Endodermal cell (in vitro differentiated cells): ENCODE data around the gene SVOPL. TPM values are rescaled to one million over a fixed set of nuclear protein-coding genes. Genes with fewer than 3 reads are reported as not detected.

ENCODE experiments used
- DNase-seq: peaks from one replicate; pipeline ENCODE4 v3.0.0-alpha.2; 2017
- H3K27ac ChIP-seq: 2 replicates; pipeline ENCODE4 v1.5.1; 2013; ENCODE audit warnings: mild to moderate bottlenecking, low read depth, low read length, moderate library complexity
- H3K27me3 ChIP-seq: 2 replicates; pipeline ENCODE4 v1.6.1; 2013; ENCODE audit warnings: mild to moderate bottlenecking, low read length, moderate library complexity; ENCODE audit not compliant: insufficient read depth, control insufficient read depth, poor library complexity, severe bottlenecking
- H3K36me3 ChIP-seq: 2 replicates; pipeline ENCODE4 v1.7.0; 2013; ENCODE audit warnings: mild to moderate bottlenecking, low read length, moderate library complexity; ENCODE audit not compliant: control insufficient read depth, insufficient read depth
- H3K4me1 ChIP-seq: one replicate; pipeline ENCODE4 v1.7.0; 2013; ENCODE audit warnings: low read length; ENCODE audit not compliant: control insufficient read depth, insufficient read depth
- H3K4me3 ChIP-seq: 2 replicates; pipeline ENCODE4 v1.5.1; 2013; ENCODE audit warnings: mild to moderate bottlenecking, low read length, moderate library complexity
- H3K9ac ChIP-seq: 2 replicates; pipeline ENCODE4 v1.6.1; 2013; ENCODE audit warnings: mild to moderate bottlenecking, low read length, moderate library complexity; ENCODE audit not compliant: poor library complexity, severe bottlenecking; ENCODE audit errors: extremely low read depth
- H3K9me3 ChIP-seq: 2 replicates; pipeline ENCODE4 v1.6.1; 2013; ENCODE audit warnings: mild to moderate bottlenecking, low read length, moderate library complexity; ENCODE audit not compliant: control insufficient read depth
- H3K27ac Mint-ChIP-seq: 2 replicates; pipeline ENCODE4 v1.8.0; 2020; ENCODE audit warnings: mixed read lengths
- H3K27me3 Mint-ChIP-seq: 2 replicates; pipeline ENCODE4 v1.8.0; 2021; ENCODE audit warnings: mild to moderate bottlenecking, mixed read lengths; ENCODE audit not compliant: insufficient read depth
- H3K36me3 Mint-ChIP-seq: 2 replicates; pipeline ENCODE4 v1.8.0; 2020; ENCODE audit warnings: low read depth, mixed read lengths
- H3K4me1 Mint-ChIP-seq: 2 replicates; pipeline ENCODE4 v1.8.0; 2020; ENCODE audit warnings: mixed read lengths
- H3K4me3 Mint-ChIP-seq: 2 replicates; pipeline ENCODE4 v1.8.0; 2020; ENCODE audit warnings: mild to moderate bottlenecking, moderate library complexity, mixed read lengths
- H3K9me3 Mint-ChIP-seq: 2 replicates; pipeline ENCODE4 v1.8.0; 2020; ENCODE audit warnings: mild to moderate bottlenecking, mixed read lengths
- CTCF ChIP-seq: fragments of 200-600 bp; sonication (generic); conservative IDR thresholded peaks from 2 replicates; pipeline ENCODE4 v1.5.0; 2021; ENCODE audit warnings: antibody characterized with exemption, mild to moderate bottlenecking
- WGBS, 2 experiments: methylation state at CpG; one replicate each; pipeline versions ENCODE4 v1.1.5 to v1.1.7; 2013; ENCODE audit warnings: missing lambda C conversion rate in 2 of 2, mixed read lengths in 1 of 2; ENCODE audit not compliant: insufficient coverage in 1 of 2, insufficient read length in 1 of 2; 5-methylcytosine and 5-hydroxymethylcytosine counted together
- total RNA-seq, 2 donors: library from RNA; stranded (reverse); fragmentation: NEBNext Ultra II Directional in 1 of 2; extraction: Animal tissue kit (Norgen Biotek cat#: 25700) in 1 of 2; gene quantifications; 2 replicates in 1 of 2; 3 replicates in 1 of 2; pipeline ENCODE4 v1.2.1, GENCODE V29; 2021

The SVOPL gene
- total RNA-seq, 2 donors from 2014 or later, result 0.86 to 0.95 TPM

- H3K27ac Mint-ChIP-seq, result peak overlapping the region; percentile 6
- H3K27ac ChIP-seq, result peak overlapping the region; percentile 1
- no peaks in the 10 kb centered on the region for H3K4me1 Mint-ChIP-seq
- TF ChIP-seq CTCF, result no peak
- DNase-seq, result no peak
- H3K9me3 Mint-ChIP-seq, result no peaks in the 10 kb centered on the region
- no peaks in the 10 kb centered on the region for H3K4me1 ChIP-seq
- H3K27me3 Mint-ChIP-seq, result no peaks in the 10 kb centered on the region
- no peaks in the 10 kb centered on the region for H3K9me3 ChIP-seq
- no peak overlapping the region for H3K9ac ChIP-seq
- H3K4me3 ChIP-seq, result no peak overlapping the region
- H3K36me3 ChIP-seq, result peaks cover 97% of the 10 kb centered on the region
- no peak overlapping the region for H3K4me3 Mint-ChIP-seq
- no peaks in the 10 kb centered on the region for H3K27me3 ChIP-seq
- peaks cover 80% of the 10 kb centered on the region for H3K36me3 Mint-ChIP-seq
- WGBS, 2 experiments, result 89 to 98% methylated on average over 2 to 5 of the region's 5 CpGs
Measured at GRCh38 chr7:138575897-138576428, 125.2 kb downstream of the SVOPL start.

GRCh38 chr7:138573741-138574140 lies 127.4 kb downstream of the SVOPL start:
- H3K4me1 ChIP-seq, result no peaks in the 10 kb centered on the region
- H3K36me3 ChIP-seq, result peaks cover 96% of the 10 kb centered on the region
- no peak overlapping the region for H3K4me3 ChIP-seq
- no peak overlapping the region for H3K9ac ChIP-seq
- H3K4me3 Mint-ChIP-seq, result no peak overlapping the region
- H3K27ac ChIP-seq, result no peak overlapping the region
- peak overlapping the region; percentile 12 for H3K27ac Mint-ChIP-seq
- H3K4me1 Mint-ChIP-seq, result no peaks in the 10 kb centered on the region
- peaks cover 7% of the 10 kb centered on the region for H3K9me3 ChIP-seq
- H3K9me3 Mint-ChIP-seq, result no peaks in the 10 kb centered on the region
- no peaks in the 10 kb centered on the region for H3K27me3 ChIP-seq
- H3K27me3 Mint-ChIP-seq, result no peaks in the 10 kb centered on the region
- no peak for DNase-seq
- no peak for TF ChIP-seq CTCF
- peaks cover 79% of the 10 kb centered on the region for H3K36me3 Mint-ChIP-seq
- 78 to 80% methylated on average over 4 of the region's 4 CpGs for WGBS, 2 experiments

- Histone ChIP-seq H3K9ac (no peak overlapping the region), H3K9me3 (peaks cover 29% of the 10 kb centered on the region), H3K4me1 (no peaks in the 10 kb centered on the region), H3K36me3 (peaks cover 90% of the 10 kb centered on the region), H3K27ac (no peak overlapping the region), H3K27me3 (no peaks in the 10 kb centered on the region), H3K4me3 (no peak overlapping the region)
- Mint-ChIP-seq H3K27me3 (no peaks in the 10 kb centered on the region), H3K9me3 (peaks cover 16% of the 10 kb centered on the region), H3K4me1 (no peaks in the 10 kb centered on the region), H3K4me3 (no peak overlapping the region), H3K27ac (no peak overlapping the region), H3K36me3 (peaks cover 80% of the 10 kb centered on the region)
- WGBS, 2 experiments, result 93% methylated on average over 4 of the region's 4 CpGs; no CpG with 5 or more reads in 1 of the 2 experiments
- TF ChIP-seq CTCF, result no peak
- no peak for DNase-seq
Measured at GRCh38 chr7:138570715-138571114, 130.4 kb downstream of the SVOPL start.
